Kidney epithelial cell (primary cell): ENCODE data around the gene TACC2. TPM values are rescaled to one million over a fixed set of nuclear protein-coding genes. Genes with fewer than 3 reads are reported as not detected.

Source experiments
- DNase-seq: peaks from one replicate; pipeline ENCODE4 v3.0.0-alpha.2; 2010; ENCODE audit warnings: low read depth
- H3K27me3 ChIP-seq: 2 replicates; pipeline ENCODE4 v1.6.0; 2011; ENCODE audit warnings: low read length; ENCODE audit not compliant: control insufficient read depth, insufficient read depth
- H3K36me3 ChIP-seq: 2 replicates; pipeline ENCODE4 v1.5.1; 2011; ENCODE audit warnings: low read length; ENCODE audit not compliant: control insufficient read depth, insufficient read depth
- H3K4me3 ChIP-seq: 2 replicates; pipeline ENCODE4 v1.5.1; 2011; ENCODE audit warnings: low read depth, mild to moderate bottlenecking, control low read depth, low read length
- total RNA-seq: library from RNA; depleted of rRNA; stranded (reverse); fragments of >200 nt; gene quantifications from 2 replicates; pipeline ENCODE4 v1.2.3, GENCODE V29; 2015
- TF ChIP-seq, protein P1 (sequence below): IDR thresholded peaks from 2 replicates; pipeline ENCODE4 v1.5.1; 2011; ENCODE audit warnings: mild to moderate bottlenecking, moderate library complexity, low read length, control low read depth, inconsistent platforms; ENCODE audit not compliant: insufficient read depth, poor library complexity, severe bottlenecking

The TACC2 gene
- total RNA-seq, 1 donor from 2014 or later, result 26.9 TPM

DNA sequence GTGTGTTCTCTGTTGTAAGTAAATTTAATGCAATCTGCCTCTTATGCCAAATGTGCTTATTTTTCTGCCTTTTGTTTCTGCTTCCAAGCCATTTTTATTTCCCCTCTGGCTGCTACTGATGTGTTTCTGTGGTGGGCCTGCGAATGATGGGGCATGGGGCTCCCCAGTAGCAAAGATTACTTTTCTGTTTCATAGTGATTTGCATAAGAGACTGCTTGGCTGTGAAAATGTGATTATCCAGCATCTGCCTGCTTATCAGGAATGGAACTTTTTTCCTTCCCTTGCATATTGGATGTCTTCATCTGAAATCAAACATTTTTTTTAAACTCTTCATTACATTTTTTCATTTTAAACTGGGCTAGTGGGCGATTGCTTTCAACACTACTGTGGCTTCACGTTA is 224.4 kb downstream of the TACC2 start:
- no peak overlapping the region for H3K4me3 ChIP-seq
- H3K36me3 ChIP-seq, result no peaks in the 10 kb centered on the region
- TF ChIP-seq, protein P1, sequence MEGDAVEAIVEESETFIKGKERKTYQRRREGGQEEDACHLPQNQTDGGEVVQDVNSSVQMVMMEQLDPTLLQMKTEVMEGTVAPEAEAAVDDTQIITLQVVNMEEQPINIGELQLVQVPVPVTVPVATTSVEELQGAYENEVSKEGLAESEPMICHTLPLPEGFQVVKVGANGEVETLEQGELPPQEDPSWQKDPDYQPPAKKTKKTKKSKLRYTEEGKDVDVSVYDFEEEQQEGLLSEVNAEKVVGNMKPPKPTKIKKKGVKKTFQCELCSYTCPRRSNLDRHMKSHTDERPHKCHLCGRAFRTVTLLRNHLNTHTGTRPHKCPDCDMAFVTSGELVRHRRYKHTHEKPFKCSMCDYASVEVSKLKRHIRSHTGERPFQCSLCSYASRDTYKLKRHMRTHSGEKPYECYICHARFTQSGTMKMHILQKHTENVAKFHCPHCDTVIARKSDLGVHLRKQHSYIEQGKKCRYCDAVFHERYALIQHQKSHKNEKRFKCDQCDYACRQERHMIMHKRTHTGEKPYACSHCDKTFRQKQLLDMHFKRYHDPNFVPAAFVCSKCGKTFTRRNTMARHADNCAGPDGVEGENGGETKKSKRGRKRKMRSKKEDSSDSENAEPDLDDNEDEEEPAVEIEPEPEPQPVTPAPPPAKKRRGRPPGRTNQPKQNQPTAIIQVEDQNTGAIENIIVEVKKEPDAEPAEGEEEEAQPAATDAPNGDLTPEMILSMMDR, result no peak
- no peaks in the 10 kb centered on the region for H3K27me3 ChIP-seq
- no peak for DNase-seq

DNA sequence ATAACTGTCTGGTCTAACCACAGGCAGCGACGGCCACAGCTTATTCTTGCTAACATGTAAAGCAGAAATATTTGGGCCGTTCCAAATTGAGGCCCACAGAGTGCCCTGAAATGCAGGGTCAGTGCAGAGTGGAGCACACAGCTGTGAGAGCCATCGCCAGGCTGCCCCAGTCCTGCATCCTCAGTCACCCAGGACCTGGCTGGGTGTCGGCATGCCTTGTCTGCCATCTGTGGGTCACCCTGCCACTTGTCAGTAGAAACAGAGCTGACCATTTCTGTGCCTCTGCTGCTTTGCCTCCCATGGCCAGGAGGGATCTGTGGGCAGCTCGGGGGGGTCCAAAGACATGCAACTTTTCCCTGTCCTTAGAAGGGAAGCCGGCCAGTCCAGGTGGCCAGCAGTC is 224.8 kb downstream of the TACC2 start:
- Histone ChIP-seq H3K27me3 (no peaks in the 10 kb centered on the region), H3K36me3 (no peaks in the 10 kb centered on the region), H3K4me3 (no peak overlapping the region)
- TF ChIP-seq, protein P1, result no peak
- DNase-seq, result no peak

- DNase-seq, result no peak
- Histone ChIP-seq H3K27me3 (no peaks in the 10 kb centered on the region), H3K4me3 (no peak overlapping the region), H3K36me3 (no peaks in the 10 kb centered on the region)
- TF ChIP-seq, protein P1, result no peak
These were observed 227.1 kb downstream of the TACC2 start for GRCh38 chr10:122216047-122216446.

GRCh38 chr10:122219340-122219739 is 230.4 kb downstream of the TACC2 start:
- Histone ChIP-seq H3K36me3 (no peaks in the 10 kb centered on the region), H3K4me3 (no peak overlapping the region), H3K27me3 (no peaks in the 10 kb centered on the region)
- TF ChIP-seq, protein P1, result no peak
- no peak for DNase-seq

- H3K27me3 ChIP-seq, result no peaks in the 10 kb centered on the region
These were observed 231.8 kb downstream of the TACC2 start for GRCh38 chr10:122220736-122221135.

DNA sequence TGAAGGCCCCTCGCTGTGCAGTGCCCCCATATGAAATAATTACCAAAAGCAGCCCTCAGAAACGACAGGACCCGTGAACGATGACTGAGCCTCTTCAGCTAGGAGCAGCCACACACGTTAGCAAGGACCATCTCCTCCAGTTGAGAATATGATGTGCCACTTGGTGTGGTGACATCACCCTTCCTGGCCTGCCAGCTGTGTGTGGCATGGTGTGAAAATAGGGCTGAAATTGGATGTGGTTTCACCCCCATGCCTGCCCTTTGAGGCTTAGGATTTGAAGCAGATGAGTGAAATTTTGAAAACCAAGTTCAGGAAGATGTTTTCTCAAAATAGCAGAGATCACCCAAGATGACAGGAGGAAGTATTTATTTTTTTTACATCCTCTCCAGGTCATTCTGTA is 233.0 kb downstream of the TACC2 start:
- no peaks in the 10 kb centered on the region for H3K27me3 ChIP-seq

More at GRCh38 chr10:122220736-122221135, 231.8 kb downstream of the TACC2 start:
- H3K4me3 ChIP-seq, result no peak overlapping the region
- H3K36me3 ChIP-seq, result no peaks in the 10 kb centered on the region
- DNase-seq, result no peak
- TF ChIP-seq, protein P1, result no peak

More for the DNA sequence above, 233.0 kb downstream of the TACC2 start:
- no peak for DNase-seq
- H3K36me3 ChIP-seq, result no peaks in the 10 kb centered on the region
- TF ChIP-seq, protein P1, result no peak
- no peak overlapping the region for H3K4me3 ChIP-seq
